Panc1 (cell line): Measurements from ENCODE around the gene PRAMEF5. TPM values are rescaled to one million over a fixed set of nuclear protein-coding genes. Genes with fewer than 3 reads are reported as not detected.
"Not testable (repeated sequence)": the region's sequence is repeated elsewhere in the genome, so short reads cannot be mapped to it uniquely, and the experiment has no call there.

ENCODE experiments used
- ATAC-seq: fragments of 200-7000 bp; cut with Tn5 transposase; 2 replicates; pipeline ENCODE4 v1.9.1; 2020; ENCODE audit warnings: mild to moderate bottlenecking, moderate library complexity
- BruUV-seq: library from RNA; stranded (reverse); fragments of 400-500 nt; replicated peaks from 2 replicates; lab custom pipeline; 2021; lab: Mats Ljungman, UMichigan
- CTCF ChIA-PET: fragments of 300-600 bp; sonication (Branson Sonifier 250); formaldehyde crosslinking; loops from one replicate; lab custom pipeline; 2022; ENCODE audit warnings: antibody characterized with exemption; lab: Charles Lee
- POLR2A ChIA-PET: fragments of 300-600 bp; sonication (Branson Sonifier 250); formaldehyde crosslinking; loops from one replicate; lab custom pipeline; 2022; ENCODE audit warnings: antibody characterized with exemption; lab: Charles Lee
- DNase-seq: peaks from one replicate; pipeline ENCODE4 v3.0.0-alpha.2; 2010; ENCODE audit warnings: low read depth, low spot score
- H3K27ac ChIP-seq: 2 replicates; pipeline ENCODE4 v1.5.1; 2011; ENCODE audit warnings: mild to moderate bottlenecking, low read length, inconsistent platforms
- H3K27me3 ChIP-seq: fragments of 200-500 bp; sonication (Bioruptor generic); 2 replicates; pipeline ENCODE4 v1.6.0; 2014; ENCODE audit warnings: low read length, inconsistent platforms; ENCODE audit not compliant: control insufficient read depth, insufficient read depth
- H3K36me3 ChIP-seq: fragments of 200-500 bp; sonication (Bioruptor generic); 2 replicates; pipeline ENCODE4 v1.5.1; 2014; ENCODE audit warnings: inconsistent platforms, mild to moderate bottlenecking, low read length, moderate library complexity; ENCODE audit not compliant: control insufficient read depth, insufficient read depth
- H3K4me1 ChIP-seq: 2 replicates; pipeline ENCODE4 v1.5.1; 2011; ENCODE audit warnings: inconsistent platforms, mild to moderate bottlenecking, low read length, moderate library complexity; ENCODE audit not compliant: control insufficient read depth, insufficient read depth
- H3K4me3 ChIP-seq, 2 experiments: 2 replicates each; pipeline ENCODE4 v1.5.1; 2011 to 2012; ENCODE audit warnings: low read depth in 2 of 2, low read length in 2 of 2, mild to moderate bottlenecking in 2 of 2, inconsistent platforms in 1 of 2, moderate library complexity in 1 of 2
- H3K9me3 ChIP-seq: fragments of 200-500 bp; sonication (Bioruptor generic); 2 replicates; pipeline ENCODE4 v1.5.1; 2014; ENCODE audit warnings: low read depth, mild to moderate bottlenecking, inconsistent platforms, low read length, moderate library complexity; ENCODE audit not compliant: control insufficient read depth, insufficient read depth
- in situ Hi-C: cut with HindIII; loops from 2 replicates; pipeline ENCODE4 v1.10.0; 2016; ENCODE audit warnings: low sequenced_read_pairs, low pct_unique_long_range_greater_than_20kb
- intact Hi-C: fragments of 100-400 bp; cut with micrococcal nuclease; formaldehyde crosslinking; loops from one replicate; pipeline ENCODE4 v1.10.0; 2022; ENCODE audit not compliant: unreplicated experiment
- total RNA-seq: library from RNA; stranded (reverse); gene quantifications from one replicate; pipeline ENCODE4 v1.2.1, GENCODE V29; 2021; ENCODE audit not compliant: unreplicated experiment

The PRAMEF5 gene
- total RNA-seq, 1 experiment from 2014 or later = not detected

DNA sequence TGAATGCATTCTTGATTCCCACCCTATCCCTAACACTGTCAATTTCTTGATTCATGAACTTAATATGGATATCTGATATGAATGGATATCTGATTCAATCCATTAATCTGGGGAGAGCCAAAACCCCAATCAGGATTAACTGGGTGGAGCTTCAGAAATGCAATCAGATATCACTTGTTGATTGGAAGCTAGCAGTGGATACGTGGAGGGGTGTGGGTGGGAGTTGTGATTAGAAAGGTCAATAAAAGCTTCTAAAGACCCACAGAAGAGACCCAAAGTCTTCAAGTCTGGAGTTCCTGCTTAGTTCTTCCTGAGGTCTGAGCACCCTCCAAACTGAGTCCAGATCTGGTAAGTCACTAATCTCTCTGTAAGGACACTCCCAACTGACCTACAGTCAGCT is 49.2 kb downstream of the PRAMEF5 start, which contains the start of gene PRAMEF33:
PRAMEF33 (plus strand) TSS at position 301 of the 400 bp plus-strand sequence. CDS start 2,416 bp downstream, outside the sequence.
- H3K36me3 ChIP-seq, intact Hi-C loops, BruUV-seq, H3K4me3 ChIP-seq, in situ Hi-C loops, DNase-seq, ATAC-seq, POLR2A ChIA-PET, CTCF ChIA-PET, H3K9me3 ChIP-seq, H3K4me1 ChIP-seq, H3K27me3 ChIP-seq, H3K27ac ChIP-seq: not testable (repeated sequence)

Other genes starting within 250 kb of the PRAMEF5 start
- not detected for gene PRAMEF27, start 197.6 kb upstream of the PRAMEF5 start, total RNA-seq
- gene HNRNPCL3, start 193.4 kb upstream of the PRAMEF5 start, total RNA-seq = not detected
- gene PRAMEF25, start 183.4 kb upstream of the PRAMEF5 start, total RNA-seq = not detected
- gene HNRNPCL2, start 137.3 kb upstream of the PRAMEF5 start, total RNA-seq = not detected
- not detected for gene PRAMEF26, start 98.2 kb upstream of the PRAMEF5 start, total RNA-seq
- gene HNRNPCL4, start 88.6 kb upstream of the PRAMEF5 start, total RNA-seq = not detected
- gene PRAMEF9, start 82.3 kb upstream of the PRAMEF5 start, total RNA-seq = not detected
- gene PRAMEF13, start 52.8 kb upstream of the PRAMEF5 start, total RNA-seq = not detected
- gene PRAMEF18, start 28.0 kb upstream of the PRAMEF5 start, total RNA-seq = not detected
- not detected for gene PRAMEF8, start 30.9 kb downstream of the PRAMEF5 start, total RNA-seq
- gene PRAMEF33, start 49.3 kb downstream of the PRAMEF5 start, total RNA-seq = not detected
- not detected for gene PRAMEF15, start 61.4 kb downstream of the PRAMEF5 start, total RNA-seq
- gene PRAMEF14, start 92.9 kb downstream of the PRAMEF5 start, total RNA-seq = not detected
- not detected for gene PRAMEF19, start 117.7 kb downstream of the PRAMEF5 start, total RNA-seq
- not detected for gene PRAMEF17, start 135.4 kb downstream of the PRAMEF5 start, total RNA-seq
- not detected for gene PRAMEF20, start 156.3 kb downstream of the PRAMEF5 start, total RNA-seq